8988T (cell line): ENCODE measurements around the gene ANKRD61.
"Not testable (repeated sequence)": the region's sequence is repeated elsewhere in the genome, so short reads cannot be mapped to it uniquely, and the experiment has no call there.

ENCODE experiments used
- DNase-seq: peaks from one replicate; pipeline ENCODE4 v3.0.0; 2011

Gene ANKRD61

DNA sequence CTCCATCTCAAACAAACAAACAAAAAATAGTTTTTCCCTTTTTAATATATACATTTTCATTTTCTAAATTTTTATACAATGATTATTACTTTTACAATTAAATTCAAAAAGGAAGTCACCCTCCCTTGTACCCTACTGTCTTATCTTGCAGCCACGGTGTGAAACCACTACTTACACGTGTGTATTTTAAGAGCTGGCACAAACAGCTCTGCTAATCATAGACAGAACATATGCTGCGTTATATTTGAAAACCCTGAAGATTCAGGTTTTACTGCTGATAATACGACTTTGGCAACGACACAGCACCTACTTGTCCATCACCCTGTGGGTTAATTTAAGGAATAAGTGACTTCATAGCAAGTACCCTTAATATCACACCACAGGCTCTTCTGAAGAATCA is 991 bp downstream of the ANKRD61 start:
- DNase-seq, result no peak

DNA sequence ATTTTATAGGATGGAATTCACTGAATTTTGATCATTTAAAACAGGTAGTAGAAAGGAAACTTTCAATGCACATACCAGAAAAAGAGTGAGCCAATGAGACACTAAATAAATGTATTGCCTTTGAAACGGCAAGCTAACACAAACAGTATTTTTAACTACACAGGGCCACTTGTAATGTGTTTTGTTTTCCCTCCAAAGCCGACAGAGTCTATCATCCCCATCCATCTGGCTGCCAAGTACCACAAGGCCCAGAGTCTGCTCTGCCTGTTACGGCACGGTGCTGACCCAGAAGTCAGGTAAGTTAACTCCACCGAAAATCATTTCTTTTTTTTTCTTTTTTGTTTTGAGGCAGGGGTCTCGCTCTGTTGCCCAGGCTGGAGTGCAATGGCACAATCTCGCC is 1.5 kb downstream of the ANKRD61 start:
- DNase-seq, result no peak

DNA sequence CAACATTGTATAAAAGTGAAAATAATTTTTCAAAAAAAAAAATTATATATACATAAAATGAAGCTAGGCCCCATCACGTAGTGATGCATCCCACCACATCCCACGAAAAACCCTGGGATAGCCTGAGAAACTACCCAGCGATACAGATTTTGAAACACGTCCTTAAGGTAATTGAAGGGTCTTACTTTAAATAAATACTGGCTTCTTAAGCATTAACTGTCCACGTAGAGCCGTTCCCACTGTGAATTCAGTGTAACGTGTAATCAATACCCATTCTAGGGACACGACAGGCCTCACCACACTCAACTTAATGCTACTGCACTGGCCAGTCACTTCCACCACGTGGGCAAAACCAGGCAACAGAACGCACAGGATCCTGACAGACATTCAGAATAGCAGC is 4.0 kb downstream of the ANKRD61 start:
- DNase-seq, result no peak

DNA sequence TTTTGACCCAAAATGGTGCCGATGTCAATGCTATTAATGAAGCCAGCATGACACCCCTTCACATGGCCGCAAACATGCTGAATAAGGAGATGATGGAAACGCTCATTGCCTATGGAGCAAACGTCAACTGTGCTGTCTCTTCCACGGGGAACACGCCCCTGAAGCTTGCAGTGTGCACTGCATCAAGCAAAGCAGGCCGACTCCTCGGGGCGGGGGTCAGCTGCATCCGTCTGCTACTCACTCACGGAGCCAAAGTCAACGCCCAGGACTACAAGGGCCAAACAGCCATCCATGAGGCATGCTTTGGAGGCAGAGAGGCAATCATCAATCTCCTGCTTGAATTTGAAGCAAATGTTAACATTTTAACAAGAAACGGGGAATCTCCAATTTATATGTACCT is 4.5 kb downstream of the ANKRD61 start:
- DNase-seq, result no peak

DNA sequence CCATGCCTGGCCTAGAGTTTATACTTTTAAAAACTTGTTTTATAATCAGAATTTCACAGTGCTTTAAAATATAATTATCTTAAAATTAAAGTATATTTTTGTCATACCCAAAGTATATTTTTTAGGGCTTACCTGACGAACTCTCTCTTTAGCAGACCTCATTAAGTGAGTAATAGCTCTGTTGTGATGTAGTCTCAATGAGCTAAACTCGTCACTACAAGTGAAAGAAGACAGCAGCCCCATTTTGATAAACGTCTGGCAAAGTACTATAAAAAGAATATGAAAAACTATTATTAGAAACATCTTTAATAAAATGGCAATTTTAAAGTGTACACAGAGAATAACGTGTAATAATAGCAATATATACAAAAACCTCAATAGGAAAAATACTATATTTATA is 18.6 kb downstream of the ANKRD61 start:
- DNase-seq, result no peak

DNA sequence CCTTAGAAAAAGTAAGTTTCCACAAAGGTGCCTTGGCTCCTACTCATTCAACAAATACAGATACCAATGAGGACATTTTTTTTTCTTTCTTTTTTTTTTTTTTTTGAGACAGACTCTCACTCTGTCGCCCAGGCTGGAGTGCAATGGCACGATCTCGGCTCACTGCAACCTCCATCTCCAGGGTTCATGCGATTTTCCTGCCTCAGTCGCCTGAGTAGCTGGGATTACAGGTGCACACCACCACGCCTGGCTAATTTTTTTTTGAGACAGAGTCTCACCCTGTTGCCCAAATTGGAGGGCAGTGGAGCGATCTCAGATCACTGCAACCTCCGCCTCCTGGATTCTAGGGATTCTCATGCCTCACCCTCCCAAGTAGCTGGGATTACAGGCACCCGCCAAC is 20.0 kb downstream of the ANKRD61 start:
- not testable (repeated sequence) for DNase-seq

DNA sequence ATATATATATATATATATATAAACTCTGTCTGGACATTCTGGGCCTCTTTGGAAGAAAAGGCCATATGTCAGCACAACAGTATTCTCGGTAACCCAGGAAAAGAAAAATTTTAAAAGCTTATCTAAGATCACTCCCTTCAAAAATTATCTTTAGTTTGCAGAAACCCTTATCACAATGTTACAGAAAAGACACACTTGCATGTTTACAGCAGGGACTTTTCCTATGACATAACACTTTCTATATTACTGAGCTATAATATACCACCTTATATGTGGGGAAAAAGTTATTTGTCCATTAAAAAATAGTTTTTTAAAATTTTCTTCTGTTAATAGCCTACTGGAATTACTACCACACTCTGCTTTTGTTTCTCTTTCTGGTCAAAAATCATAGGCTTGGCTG is 25.4 kb downstream of the ANKRD61 start:
- DNase-seq, result no peak

DNA sequence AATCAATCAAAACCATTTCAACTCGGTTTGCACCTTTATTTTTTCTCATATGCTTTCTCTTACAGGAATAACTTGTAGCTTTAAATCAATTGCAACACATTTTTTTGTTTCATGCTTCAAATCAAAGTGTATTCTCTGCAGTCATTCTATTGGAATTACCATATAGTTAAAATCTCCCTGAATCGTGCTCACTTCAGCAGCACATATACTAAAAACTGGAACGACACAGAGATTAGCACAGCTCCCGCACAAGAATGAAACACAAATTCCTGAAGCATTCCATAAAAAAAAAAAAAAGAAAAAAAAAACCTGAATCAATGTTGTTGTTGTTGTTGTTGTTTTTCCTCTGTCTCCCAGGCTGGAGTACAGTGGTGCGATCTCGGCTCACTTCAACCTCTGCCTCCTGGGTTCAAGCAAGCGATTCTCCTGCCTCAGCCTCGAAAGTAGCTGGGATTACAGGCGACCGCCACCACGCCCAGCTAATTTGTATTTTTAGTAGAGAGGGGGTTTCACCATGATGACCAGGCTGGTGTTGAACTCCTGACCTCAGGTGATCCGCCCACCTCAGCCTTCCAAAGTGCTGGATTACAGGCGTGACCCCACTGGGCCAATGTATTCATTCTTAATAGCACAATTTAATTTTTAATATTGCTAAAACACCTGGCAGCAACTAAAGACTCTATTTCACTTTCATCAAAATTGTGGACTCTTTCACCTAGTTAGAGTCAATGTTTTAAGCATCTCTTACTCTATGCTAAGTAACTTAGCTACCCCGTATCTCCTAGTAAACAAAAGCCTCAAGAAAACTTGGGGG is 26.3 kb downstream of the ANKRD61 start:
- DNase-seq, result no peak

DNA sequence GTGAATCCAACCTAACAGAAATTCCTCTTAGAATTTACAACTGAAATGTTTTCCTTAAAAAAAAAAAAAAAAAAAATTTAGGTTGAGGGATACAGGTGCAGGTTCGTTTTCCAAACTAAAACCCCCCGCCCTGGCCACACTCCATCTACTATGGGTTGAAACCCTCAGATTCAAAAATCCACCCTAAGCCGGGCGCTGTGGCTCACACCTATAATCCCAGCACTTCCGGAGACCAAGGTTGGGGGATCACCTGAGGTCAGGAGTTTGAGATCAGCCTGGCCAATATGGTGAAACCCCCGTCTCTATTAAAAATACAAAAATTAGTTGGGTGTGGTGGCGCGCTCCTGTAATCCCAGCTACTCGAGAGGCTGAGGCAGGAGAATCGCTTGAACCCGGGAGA is 28.8 kb downstream of the ANKRD61 start:
- DNase-seq, result not testable (repeated sequence)

DNA sequence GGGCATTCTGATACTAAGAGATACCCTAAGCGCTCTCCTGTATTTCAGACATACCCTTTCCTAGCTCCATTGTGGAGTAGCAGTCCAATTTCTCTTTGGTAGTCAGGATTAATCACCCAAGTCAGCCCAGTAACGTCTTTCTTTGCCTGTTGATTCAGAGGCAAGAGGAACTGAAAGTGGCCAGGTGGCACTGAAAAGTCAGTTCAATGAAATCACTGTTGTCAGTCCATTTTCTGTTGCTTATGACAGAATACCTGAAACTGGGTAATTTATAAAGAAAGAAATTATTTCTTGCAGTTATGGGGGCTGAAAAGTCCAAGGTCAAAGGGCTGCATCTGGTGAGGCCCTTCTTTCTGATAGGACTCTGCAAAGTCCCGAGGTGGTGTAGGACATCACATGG is 40.2 kb downstream of the ANKRD61 start:
- no peak for DNase-seq

DNA sequence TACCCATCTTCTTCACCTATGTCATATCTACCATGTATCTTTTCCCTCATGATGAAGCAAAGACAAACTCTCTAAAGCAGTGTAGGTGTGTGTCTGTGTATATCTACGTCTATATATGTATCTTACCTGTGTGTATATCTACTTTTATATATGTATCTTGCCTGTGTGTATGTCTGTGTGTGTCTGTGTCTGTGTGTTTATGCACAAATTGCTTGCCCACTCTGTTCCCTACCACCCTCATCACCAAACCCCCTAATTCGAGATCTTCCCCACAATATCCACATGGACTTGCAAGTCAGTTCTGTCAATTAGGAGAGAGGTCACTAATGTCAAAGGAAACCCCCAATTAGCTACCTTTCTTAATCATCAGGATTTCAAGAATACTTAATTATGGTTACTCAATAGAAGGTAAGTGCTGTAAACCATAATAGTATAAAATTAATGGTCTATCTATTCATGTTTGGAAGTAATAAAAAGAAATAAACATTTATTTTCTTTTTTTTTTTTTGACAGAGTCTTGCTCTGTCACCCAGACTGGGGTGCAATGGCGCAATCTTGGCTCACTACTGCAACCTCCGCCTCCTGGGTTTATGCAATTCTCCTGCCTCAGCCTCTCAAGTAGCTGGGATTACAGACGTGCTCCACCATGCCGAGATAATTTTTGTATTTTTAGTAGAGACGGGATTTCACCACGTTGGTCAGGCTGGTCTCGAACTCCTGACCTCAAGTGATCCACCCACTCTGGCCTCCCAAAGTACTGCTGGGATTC is 43.6 kb downstream of the ANKRD61 start:
- no peak for DNase-seq

DNA sequence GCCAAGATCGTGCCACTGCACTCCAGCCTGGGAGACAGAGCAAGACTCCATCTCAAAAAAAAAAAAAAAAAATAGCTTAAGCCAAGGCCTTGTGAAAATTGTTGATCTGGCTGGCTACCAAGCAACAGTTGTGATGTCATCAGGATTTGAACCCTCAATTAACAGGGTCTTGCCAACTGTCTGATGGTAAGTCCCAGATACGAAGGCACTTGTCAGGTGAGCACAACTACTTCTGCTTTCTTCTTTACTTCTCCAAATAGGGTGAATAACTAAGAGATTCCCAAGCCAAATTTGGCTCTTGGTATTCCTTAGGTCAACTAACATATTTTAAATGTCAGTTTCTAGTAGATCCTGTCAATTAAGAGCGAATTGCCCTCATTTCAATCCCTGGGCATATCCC is 47.4 kb downstream of the ANKRD61 start:
- DNase-seq, result no peak

DNA sequence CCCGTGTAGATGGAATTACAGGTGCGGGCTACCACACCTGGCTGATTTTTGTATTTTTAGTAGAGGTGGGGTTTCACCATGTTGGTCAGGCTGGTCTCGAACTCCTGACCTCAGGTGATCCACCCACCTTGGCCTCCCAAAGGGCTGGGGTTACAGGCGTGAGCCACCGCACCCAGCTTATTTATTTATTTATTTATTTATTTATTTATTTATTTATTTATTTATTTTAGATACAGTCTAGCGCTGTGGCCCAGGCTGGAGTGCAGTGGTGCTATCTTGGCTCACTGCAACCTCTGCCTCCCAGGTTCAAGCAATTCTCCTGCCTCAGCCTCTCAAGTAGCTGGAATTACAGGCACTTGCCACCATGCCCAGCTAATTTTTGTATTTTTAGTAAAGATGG is 51.9 kb downstream of the ANKRD61 start:
- DNase-seq, result not testable (repeated sequence)
